Heart left ventricle (tissue), 16 donors: ENCODE measurements around the gene SLC39A11. TPM values are rescaled to one million over a fixed set of nuclear protein-coding genes. Genes with fewer than 3 reads are reported as not detected.
"Not testable (repeated sequence)": the region's sequence is repeated elsewhere in the genome, so short reads cannot be mapped to it uniquely, and the experiment has no call there.

Experiments used
- ATAC-seq, 4 donors: fragments of 200-7000 bp; cut with Tn5 transposase; one replicate each; pipeline ENCODE4 v1.9.1; 2020 to 2022; ENCODE audit warnings: moderate library complexity in 4 of 4, mild to moderate bottlenecking in 3 of 4, moderate number of reproducible peaks in 1 of 4
- DNase-seq, 5 donors: peaks; one replicate each; pipeline ENCODE4 v3.0.0-alpha.2; 2020
- H3K27ac ChIP-seq, 12 donors: fragments of 200-600 bp; sonication (generic) in 4 of 12; one replicate each; pipeline versions ENCODE4 v1.5.0 to v1.8.0; 2016 to 2022; ENCODE audit warnings: mild to moderate bottlenecking in 2 of 12
- H3K27me3 ChIP-seq, 9 donors: fragments of 200-600 bp; sonication (generic) in 2 of 9; one replicate each; pipeline versions ENCODE4 v1.5.1 to v1.8.0; 2016 to 2022; ENCODE audit warnings: mild to moderate bottlenecking in 3 of 9
- H3K36me3 ChIP-seq, 9 donors: fragments of 200-600 bp; sonication (generic) in 2 of 9; one replicate each; pipeline versions ENCODE4 v1.5.0 to v1.8.0; 2018 to 2022; ENCODE audit warnings: mild to moderate bottlenecking in 2 of 9
- H3K4me1 ChIP-seq, 12 donors: fragments of 200-600 bp; sonication (generic) in 4 of 12; one replicate each; pipeline versions ENCODE4 v1.5.0 to v1.8.0; 2016 to 2022; ENCODE audit warnings: mild to moderate bottlenecking in 3 of 12
- H3K4me3 ChIP-seq, 12 donors: fragments of 200-600 bp; sonication (generic) in 4 of 12; one replicate each; pipeline versions ENCODE4 v1.5.0 to v1.8.0; 2017 to 2022; ENCODE audit warnings: mild to moderate bottlenecking in 9 of 12, moderate library complexity in 4 of 12
- H3K9me3 ChIP-seq, 12 donors: fragments of 200-600 bp; sonication (generic) in 4 of 12; one replicate each; pipeline versions ENCODE4 v1.5.0 to v1.8.0; 2016 to 2022; ENCODE audit warnings: mild to moderate bottlenecking in 1 of 12
- POLR2A ChIP-seq, 2 donors: fragments of 450-650 bp; IDR thresholded peaks; one replicate each; pipeline ENCODE4 v1.6.1; 2017; ENCODE audit warnings: antibody characterized with exemption in 2 of 2, mild to moderate bottlenecking in 2 of 2, moderate library complexity in 2 of 2
- WGBS, 4 donors: extraction: QIAGEN DNeasy Blood & Tissue Kit in 2 of 4; methylation state at CpG; one replicate each; pipeline versions ENCODE4 v1.1.5 to v1.1.7; 2013 to 2018; 5-methylcytosine and 5-hydroxymethylcytosine counted together
- intact Hi-C, 10 donors: fragments of 100-400 bp; cut with DNase I; formaldehyde crosslinking; loops; one replicate each; pipeline versions ENCODE4 v1.11.1 to v1.14.2; 2022
- polyA plus RNA-seq, 2 donors: library from polyadenylated mRNA; stranded (reverse); fragments of 200-250 nt; gene quantifications; one replicate each; pipeline ENCODE4 v1.2.3, GENCODE V29; 2013
- total RNA-seq, 9 donors: library from RNA; depleted of rRNA in 2 of 9; stranded (reverse); fragments of >200 nt in 2 of 9; fragmentation: NEBNext Ultra II Directional in 3 of 9; extraction: Animal tissue kit (Norgen Biotek cat#: 25700) in 3 of 9; gene quantifications; one replicate each; pipeline versions ENCODE4 v1.1.0 to v1.2.4, GENCODE V29; 2016 to 2023
- TF ChIP-seq, protein P1 (sequence below), 12 donors: fragments of 200-600 bp; sonication (generic) in 4 of 12; IDR thresholded peaks; one replicate each; pipeline versions ENCODE4 v1.5.0 to v1.8.0; 2018 to 2022; ENCODE audit warnings: antibody characterized with exemption in 12 of 12, mild to moderate bottlenecking in 5 of 12
- donor health status: ischemic (EF 13 %, LVEDD 7.1; RV severe dilation, severe dysfunction).
- donor health status: healthy with polysubstance abuse.
- donor health status: DM: no; HTN: yes; CAD: no.
- donor health status: DM: no; HTN: no; CAD: no.
- donor health status: ischemic (EF 25% LVEDD 6.9; RV normal size, moderate dysfunction).
- donor health status: ischemic (EF 25% LVEDD 5.7; RV mildly dilated, moderate dysfunction).
- donor health status: healthy.
- donor health status: DM: yes; HTN: yes; CAD: no.
- donor health status: ischemic (EF 35%, LVEDD 5.7; RV mildly dilated, moderate dysfunction).
- donor health status: nonischemic (EF 11% LVEDD 7.7; RV severe dilation, severe dysfunction).
- donor health status: DM: yes; HTN: yes; CAD: no.
- donor health status: PGD.
- donor health status: ischemic (EF 29% LVEDD 5.4; RV normal size, mild dysfunction).
- donor health status: nonischemic (EF 23%, LVEDD 6.1; RV moderate dilation, normal function).

SLC39A11 gene
- total and polyA plus RNA-seq, 11 donors, result 2.5 to 23.3 (median 8.4) TPM

DNA sequence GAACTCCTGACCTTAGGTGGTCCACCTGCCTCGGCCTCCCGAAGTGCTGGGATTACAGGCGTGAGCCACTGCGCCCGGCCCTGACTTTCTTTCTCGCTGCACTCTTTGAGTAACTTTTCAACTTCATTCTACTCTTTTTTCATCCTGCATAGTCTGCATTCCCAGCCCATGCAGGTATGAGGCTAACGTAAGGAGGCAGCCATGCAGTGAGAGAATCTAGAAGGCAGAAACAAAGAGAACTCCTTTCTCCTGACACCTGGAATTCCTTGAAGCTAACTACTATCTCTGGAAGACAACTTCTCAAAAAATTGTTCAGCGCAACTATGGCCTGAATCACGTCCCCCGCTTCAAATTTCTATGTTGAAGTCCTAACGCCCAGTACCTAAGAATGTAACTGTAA lies 152.0 kb downstream of the SLC39A11 start:
- H3K4me1 ChIP-seq, result no peaks in the 10 kb centered on the region
- WGBS, 4 donors, result 92 to 99% (median 95%) methylated on average over 11 of the region's 11 CpGs
- ATAC-seq (no peak), DNase-seq (no peak)
- no peaks in the 10 kb centered on the region for H3K36me3 ChIP-seq
- intact Hi-C loops, result no loop called here
- TF ChIP-seq POLR2A (IDR thresholded peaks at IDR 0.05), result no peak
- TF ChIP-seq, protein P1, sequence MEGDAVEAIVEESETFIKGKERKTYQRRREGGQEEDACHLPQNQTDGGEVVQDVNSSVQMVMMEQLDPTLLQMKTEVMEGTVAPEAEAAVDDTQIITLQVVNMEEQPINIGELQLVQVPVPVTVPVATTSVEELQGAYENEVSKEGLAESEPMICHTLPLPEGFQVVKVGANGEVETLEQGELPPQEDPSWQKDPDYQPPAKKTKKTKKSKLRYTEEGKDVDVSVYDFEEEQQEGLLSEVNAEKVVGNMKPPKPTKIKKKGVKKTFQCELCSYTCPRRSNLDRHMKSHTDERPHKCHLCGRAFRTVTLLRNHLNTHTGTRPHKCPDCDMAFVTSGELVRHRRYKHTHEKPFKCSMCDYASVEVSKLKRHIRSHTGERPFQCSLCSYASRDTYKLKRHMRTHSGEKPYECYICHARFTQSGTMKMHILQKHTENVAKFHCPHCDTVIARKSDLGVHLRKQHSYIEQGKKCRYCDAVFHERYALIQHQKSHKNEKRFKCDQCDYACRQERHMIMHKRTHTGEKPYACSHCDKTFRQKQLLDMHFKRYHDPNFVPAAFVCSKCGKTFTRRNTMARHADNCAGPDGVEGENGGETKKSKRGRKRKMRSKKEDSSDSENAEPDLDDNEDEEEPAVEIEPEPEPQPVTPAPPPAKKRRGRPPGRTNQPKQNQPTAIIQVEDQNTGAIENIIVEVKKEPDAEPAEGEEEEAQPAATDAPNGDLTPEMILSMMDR (IDR thresholded peaks at IDR 0.05), result no peak
- no peak overlapping the region for H3K27ac ChIP-seq
- H3K4me3 ChIP-seq, result no peak overlapping the region
- no peaks in the 10 kb centered on the region for H3K9me3 ChIP-seq
- no peaks in the 10 kb centered on the region for H3K27me3 ChIP-seq

DNA sequence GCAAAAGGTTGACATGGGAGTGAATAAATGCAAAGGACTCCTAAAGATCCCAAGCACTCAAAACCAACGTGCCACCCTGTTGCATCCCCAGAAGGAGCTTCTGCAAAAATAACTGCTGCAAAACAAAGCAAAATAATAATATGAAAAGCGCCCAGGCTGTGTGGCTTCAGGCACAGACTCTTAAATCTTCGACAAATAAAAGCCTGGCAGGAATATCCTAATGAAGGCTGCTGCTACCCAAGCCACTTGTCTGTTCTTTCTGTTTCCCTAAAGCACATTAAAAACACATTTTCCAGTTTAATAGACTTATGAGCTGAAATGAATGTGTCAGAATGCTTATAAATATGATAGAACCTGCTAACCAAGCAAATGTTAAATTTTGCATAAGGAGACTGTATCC lies 154.0 kb downstream of the SLC39A11 start:
- ATAC-seq, result no peak
- TF ChIP-seq POLR2A (IDR thresholded peaks at IDR 0.05), result no peak
- TF ChIP-seq, protein P1 (IDR thresholded peaks at IDR 0.05), result no peak
- H3K9me3 ChIP-seq, result no peaks in the 10 kb centered on the region
- 81 to 90% (median 86%) methylated on average over 3 of the region's 3 CpGs for WGBS, 4 donors
- intact Hi-C loops, result no loop called here
- DNase-seq, result no peak
- H3K27me3 ChIP-seq, result no peaks in the 10 kb centered on the region
- H3K36me3 ChIP-seq, result no peaks in the 10 kb centered on the region
- no peak overlapping the region for H3K4me3 ChIP-seq
- no peaks in the 10 kb centered on the region for H3K4me1 ChIP-seq
- H3K27ac ChIP-seq, result no peak overlapping the region

DNA sequence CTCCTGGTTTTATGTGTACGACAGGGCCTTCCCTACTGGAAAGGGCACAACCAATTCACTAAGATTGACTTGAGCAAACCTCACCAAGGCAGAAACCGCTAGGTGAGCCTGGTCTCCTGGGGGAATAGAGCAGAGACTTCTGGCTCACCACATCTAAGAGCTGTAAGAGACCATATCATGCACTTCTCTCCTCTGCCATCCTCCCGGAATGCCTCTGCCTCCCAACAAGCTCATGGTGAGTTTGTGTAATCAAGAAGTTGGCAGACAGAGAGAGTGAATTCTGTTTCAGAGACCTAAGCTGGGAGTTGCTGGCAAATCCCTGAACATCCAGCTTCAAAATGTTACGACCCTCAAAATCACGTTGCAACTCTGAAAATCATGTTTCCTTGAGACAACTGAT lies 154.8 kb downstream of the SLC39A11 start:
- Histone ChIP-seq H3K4me1 (no peaks in the 10 kb centered on the region), H3K27me3 (no peaks in the 10 kb centered on the region), H3K9me3 (no peaks in the 10 kb centered on the region), H3K27ac (no peak overlapping the region), H3K4me3 (no peak overlapping the region), H3K36me3 (no peaks in the 10 kb centered on the region)
- ATAC-seq (no peak), DNase-seq (no peak)
- no peak for TF ChIP-seq POLR2A (IDR thresholded peaks at IDR 0.05)
- TF ChIP-seq, protein P1 (IDR thresholded peaks at IDR 0.05), result no peak
- WGBS, 4 donors, result 73 to 86% (median 79%) methylated on average over 4 to 5 of the region's 5 CpGs
- intact Hi-C loops, result no loop called here

DNA sequence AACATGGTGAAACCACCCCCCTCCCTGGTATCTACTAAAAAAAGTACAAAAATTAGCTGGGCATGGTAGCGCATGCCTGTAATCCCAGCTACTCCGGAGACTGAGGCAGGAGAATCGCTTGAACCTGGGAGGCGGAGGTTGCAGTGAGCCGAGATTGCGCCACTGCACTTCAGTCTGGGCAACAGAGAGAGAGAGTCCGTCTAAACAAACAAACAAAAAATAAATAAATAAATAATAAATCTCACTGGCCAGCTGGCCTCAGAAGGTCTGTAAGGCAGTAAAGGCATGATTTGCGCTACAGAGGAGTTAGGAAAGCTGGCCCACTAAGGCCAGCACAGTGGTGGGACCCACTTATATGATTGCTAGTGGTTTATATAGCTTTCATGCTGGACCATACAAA lies 155.2 kb downstream of the SLC39A11 start:
- intact Hi-C loops, ATAC-seq, DNase-seq, H3K27ac ChIP-seq, H3K36me3 ChIP-seq, H3K9me3 ChIP-seq, H3K4me1 ChIP-seq, H3K27me3 ChIP-seq, H3K4me3 ChIP-seq: not testable (repeated sequence)
- WGBS, 4 donors, result 95 to 98% (median 97%) methylated on average over 8 of the region's 8 CpGs

DNA sequence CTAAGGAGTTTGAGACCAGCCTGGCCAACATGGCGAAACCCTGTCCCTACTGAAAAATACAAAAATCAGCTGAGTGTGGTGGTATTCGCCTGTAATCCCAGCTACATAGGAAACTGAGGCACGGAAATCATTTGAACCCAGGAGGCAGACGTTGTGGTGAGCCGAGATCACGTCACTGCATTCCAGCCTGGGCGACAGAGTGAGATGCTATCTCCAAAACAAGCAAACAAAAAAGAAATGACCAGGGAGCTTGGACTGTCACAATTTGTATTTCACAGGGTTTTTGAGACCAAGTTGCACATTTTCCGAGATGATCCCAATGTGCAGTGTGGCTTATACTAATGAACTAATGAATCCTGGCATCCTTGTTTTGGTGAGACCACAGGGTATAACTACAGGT lies 156.5 kb downstream of the SLC39A11 start:
- no peak overlapping the region for H3K27ac ChIP-seq
- H3K9me3 ChIP-seq, result no peaks in the 10 kb centered on the region

More for the DNA sequence above, 156.5 kb downstream of the SLC39A11 start:
- H3K4me1 ChIP-seq, result no peaks in the 10 kb centered on the region
- H3K36me3 ChIP-seq, result no peaks in the 10 kb centered on the region
- no peak overlapping the region for H3K4me3 ChIP-seq
- ATAC-seq (no peak), DNase-seq (no peak)
- TF ChIP-seq POLR2A (IDR thresholded peaks at IDR 0.05), result no peak
- TF ChIP-seq, protein P1 (IDR thresholded peaks at IDR 0.05), result no peak
- intact Hi-C loops, result no loop called here
- no peaks in the 10 kb centered on the region for H3K27me3 ChIP-seq
- WGBS, 4 donors, result 88 to 96% (median 95%) methylated on average over 8 of the region's 8 CpGs
